SK-N-SH treated with all-trans-retinoic acid at 6 μM for 48 hours (cell line): ENCODE results near the gene TTC7B.

Experiments
- ATAC-seq: fragments of 200-7000 bp; cut with Tn5 transposase; 3 replicates; pipeline ENCODE4 v1.9.1; 2020; ENCODE audit warnings: mild to moderate bottlenecking, moderate library complexity
- ARNTL ChIP-seq: fragments of 450-650 bp; formaldehyde crosslinking; IDR thresholded peaks from 2 replicates; pipeline ENCODE4 v1.5.0; 2020; ENCODE audit warnings: low read depth, mild to moderate bottlenecking, moderate library complexity, borderline replicate concordance
- BACH2 ChIP-seq: fragments of 250-450 bp; sonication (Bioruptor Pico); IDR thresholded peaks from 2 replicates; pipeline ENCODE4 v1.9.0; 2021; ENCODE audit warnings: mild to moderate bottlenecking, borderline replicate concordance
- CREB5 ChIP-seq: fragments of 250-450 bp; sonication (Bioruptor Pico); IDR thresholded peaks from 2 replicates; pipeline ENCODE4 v1.5.1; 2020; ENCODE audit warnings: low read depth, mild to moderate bottlenecking, moderate library complexity
- CSDC2 ChIP-seq: fragments of 250-450 bp; sonication (Bioruptor Pico); IDR thresholded peaks from 2 replicates; pipeline ENCODE4 v1.5.0; 2020; ENCODE audit warnings: mild to moderate bottlenecking, moderate library complexity
- CSRNP3 ChIP-seq: fragments of 250-450 bp; sonication (Bioruptor Pico); IDR thresholded peaks from 2 replicates; pipeline ENCODE4 v1.5.1; 2021; ENCODE audit warnings: mild to moderate bottlenecking, moderate library complexity
- ESRRG ChIP-seq: fragments of 250-450 bp; sonication (Bioruptor Pico); IDR thresholded peaks from 2 replicates; pipeline ENCODE4 v1.6.1; 2021; ENCODE audit warnings: mild to moderate bottlenecking
- ISL1 ChIP-seq: fragments of 250-450 bp; sonication (Bioruptor Pico); IDR thresholded peaks from 2 replicates; pipeline ENCODE4 v2.1.2; 2022; ENCODE audit warnings: mild to moderate bottlenecking, moderate library complexity
- OSR1 ChIP-seq: fragments of 250-450 bp; sonication (Bioruptor Pico); IDR thresholded peaks from 2 replicates; pipeline ENCODE4 v1.8.0; 2022; ENCODE audit warnings: moderate library complexity, mild to moderate bottlenecking, inconsistent platforms
- PPARA ChIP-seq: fragments of 250-450 bp; sonication (Bioruptor Pico); IDR thresholded peaks from 2 replicates; pipeline ENCODE4 v1.5.0; 2020; ENCODE audit warnings: mild to moderate bottlenecking, borderline replicate concordance
- RARB ChIP-seq: fragments of 250-450 bp; sonication (Bioruptor Pico); IDR thresholded peaks from 2 replicates; pipeline ENCODE4 v1.8.0; 2021; ENCODE audit warnings: mild to moderate bottlenecking, moderate library complexity
- SNAI2 ChIP-seq: fragments of 250-450 bp; sonication (Bioruptor Pico); IDR thresholded peaks from 2 replicates; pipeline ENCODE4 v1.5.0; 2020; ENCODE audit warnings: mild to moderate bottlenecking, moderate library complexity
- TCF4 ChIP-seq: fragments of 250-450 bp; sonication (Bioruptor Pico); IDR thresholded peaks from 2 replicates; pipeline ENCODE4 v1.8.0; 2021; ENCODE audit warnings: mild to moderate bottlenecking, moderate library complexity, borderline replicate concordance
- TOX ChIP-seq: fragments of 250-450 bp; sonication (Bioruptor Pico); IDR thresholded peaks from 2 replicates; pipeline ENCODE4 v1.8.0; 2021; ENCODE audit warnings: mild to moderate bottlenecking, moderate library complexity, borderline replicate concordance
- TSHZ2 ChIP-seq: fragments of 250-450 bp; sonication (Bioruptor Pico); IDR thresholded peaks from 2 replicates; pipeline ENCODE4 v1.5.0; 2020; ENCODE audit warnings: mild to moderate bottlenecking, moderate library complexity
- ZC3H10 ChIP-seq: fragments of 250-450 bp; sonication (Bioruptor Pico); IDR thresholded peaks from 2 replicates; pipeline ENCODE4 v1.5.1; 2021; ENCODE audit warnings: mild to moderate bottlenecking, moderate library complexity
- ZFP3 ChIP-seq: fragments of 250-450 bp; sonication (Bioruptor Pico); IDR thresholded peaks from 2 replicates; pipeline ENCODE4 v1.5.0; 2020; ENCODE audit warnings: mild to moderate bottlenecking, moderate library complexity
- ZFP30 ChIP-seq: fragments of 450-650 bp; formaldehyde crosslinking; IDR thresholded peaks from 2 replicates; pipeline ENCODE4 v1.5.0; 2022; ENCODE audit warnings: mild to moderate bottlenecking, moderate library complexity
- ZNF565 ChIP-seq: fragments of 450-650 bp; formaldehyde crosslinking; conservative IDR thresholded peaks from 2 replicates; pipeline ENCODE4 v1.5.0; 2020; ENCODE audit warnings: low read depth, mild to moderate bottlenecking, moderate library complexity
- ZNF70 ChIP-seq: fragments of 450-650 bp; formaldehyde crosslinking; IDR thresholded peaks from 2 replicates; pipeline ENCODE4 v1.5.0; 2020; ENCODE audit warnings: mild to moderate bottlenecking, moderate library complexity
- ZNF8 ChIP-seq: fragments of 450-650 bp; formaldehyde crosslinking; IDR thresholded peaks from 2 replicates; pipeline ENCODE4 v1.5.0; 2020; ENCODE audit warnings: mild to moderate bottlenecking, moderate library complexity
- TF ChIP-seq, protein P1 (sequence below): fragments of 250-450 bp; sonication (Bioruptor Pico); IDR thresholded peaks from 2 replicates; pipeline ENCODE4 v1.8.0; 2021; ENCODE audit warnings: low read depth, mild to moderate bottlenecking, moderate library complexity, borderline replicate concordance
- TF ChIP-seq, protein P2 (sequence below): fragments of 250-450 bp; sonication (Bioruptor Pico); IDR thresholded peaks from 2 replicates; pipeline ENCODE4 v1.8.0; 2020; ENCODE audit warnings: mild to moderate bottlenecking, moderate library complexity, borderline replicate concordance

Gene TTC7B

GRCh38 chr14:90499908-90500664 is 316.1 kb downstream of the TTC7B start:
- TF ChIP-seq SNAI2 (CRISPR knock-in tag) = no peak
- TF ChIP-seq OSR1 = no peak
- no peak for TF ChIP-seq ARNTL (CRISPR knock-in tag)
- ATAC-seq = no peak

GRCh38 chr14:90499121-90499520 is 317.1 kb downstream of the TTC7B start:
- TF ChIP-seq TCF4 (no peak), SNAI2 (CRISPR knock-in tag) (no peak), CSDC2 (CRISPR knock-in tag) (no peak), CREB5 (CRISPR knock-in tag) (no peak), OSR1 (no peak), TSHZ2 (no peak), TOX (CRISPR knock-in tag) (no peak), ARNTL (CRISPR knock-in tag) (no peak), CSRNP3 (CRISPR knock-in tag) (no peak), ISL1 (CRISPR knock-in tag) (no peak), PPARA (CRISPR knock-in tag) (no peak), BACH2 (no peak), ZNF565 (CRISPR knock-in tag) (no peak), ZNF8 (CRISPR knock-in tag) (no peak), ZNF70 (CRISPR knock-in tag) (no peak), ZFP30 (no peak), RARB (no peak), ZFP3 (CRISPR knock-in tag) (no peak)
- TF ChIP-seq, protein P1, sequence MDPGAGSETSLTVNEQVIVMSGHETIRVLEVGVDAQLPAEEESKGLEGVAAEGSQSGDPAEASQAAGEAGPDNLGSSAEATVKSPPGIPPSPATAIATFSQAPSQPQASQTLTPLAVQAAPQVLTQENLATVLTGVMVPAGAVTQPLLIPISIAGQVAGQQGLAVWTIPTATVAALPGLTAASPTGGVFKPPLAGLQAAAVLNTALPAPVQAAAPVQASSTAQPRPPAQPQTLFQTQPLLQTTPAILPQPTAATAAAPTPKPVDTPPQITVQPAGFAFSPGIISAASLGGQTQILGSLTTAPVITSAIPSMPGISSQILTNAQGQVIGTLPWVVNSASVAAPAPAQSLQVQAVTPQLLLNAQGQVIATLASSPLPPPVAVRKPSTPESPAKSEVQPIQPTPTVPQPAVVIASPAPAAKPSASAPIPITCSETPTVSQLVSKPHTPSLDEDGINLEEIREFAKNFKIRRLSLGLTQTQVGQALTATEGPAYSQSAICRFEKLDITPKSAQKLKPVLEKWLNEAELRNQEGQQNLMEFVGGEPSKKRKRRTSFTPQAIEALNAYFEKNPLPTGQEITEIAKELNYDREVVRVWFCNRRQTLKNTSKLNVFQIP (CRISPR knock-in tag) = no peak
- TF ChIP-seq, protein P2, sequence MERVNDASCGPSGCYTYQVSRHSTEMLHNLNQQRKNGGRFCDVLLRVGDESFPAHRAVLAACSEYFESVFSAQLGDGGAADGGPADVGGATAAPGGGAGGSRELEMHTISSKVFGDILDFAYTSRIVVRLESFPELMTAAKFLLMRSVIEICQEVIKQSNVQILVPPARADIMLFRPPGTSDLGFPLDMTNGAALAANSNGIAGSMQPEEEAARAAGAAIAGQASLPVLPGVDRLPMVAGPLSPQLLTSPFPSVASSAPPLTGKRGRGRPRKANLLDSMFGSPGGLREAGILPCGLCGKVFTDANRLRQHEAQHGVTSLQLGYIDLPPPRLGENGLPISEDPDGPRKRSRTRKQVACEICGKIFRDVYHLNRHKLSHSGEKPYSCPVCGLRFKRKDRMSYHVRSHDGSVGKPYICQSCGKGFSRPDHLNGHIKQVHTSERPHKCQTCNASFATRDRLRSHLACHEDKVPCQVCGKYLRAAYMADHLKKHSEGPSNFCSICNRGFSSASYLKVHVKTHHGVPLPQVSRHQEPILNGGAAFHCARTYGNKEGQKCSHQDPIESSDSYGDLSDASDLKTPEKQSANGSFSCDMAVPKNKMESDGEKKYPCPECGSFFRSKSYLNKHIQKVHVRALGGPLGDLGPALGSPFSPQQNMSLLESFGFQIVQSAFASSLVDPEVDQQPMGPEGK (CRISPR knock-in tag) = no peak
- ATAC-seq = no peak

GRCh38 chr14:90498198-90498597 is 318.0 kb downstream of the TTC7B start:
- ATAC-seq = no peak
- no peak for TF ChIP-seq CSDC2 (CRISPR knock-in tag)
- no peak for TF ChIP-seq ESRRG (CRISPR knock-in tag)
- no peak for TF ChIP-seq ZC3H10
- no peak for TF ChIP-seq TSHZ2
- TF ChIP-seq ARNTL (CRISPR knock-in tag) = no peak
- no peak for TF ChIP-seq CSRNP3 (CRISPR knock-in tag)
- TF ChIP-seq, protein P2 (CRISPR knock-in tag) = no peak
- TF ChIP-seq ZFP3 (CRISPR knock-in tag) = no peak
- no peak for TF ChIP-seq ZNF565 (CRISPR knock-in tag)
- no peak for TF ChIP-seq OSR1
